Measurements from ENCODE around the gene YPEL3.

GRCh38 chr16:30115238-30115637 is 19.2 kb upstream of the YPEL3 start:
- no peak for TF ChIP-seq CTCF (IDR thresholded peaks at IDR 0.05)
- peak in 1 of 2 donors; percentile 65 for TF ChIP-seq POLR2A (IDR thresholded peaks at IDR 0.05)

Data from Peyer's patch (tissue), 4 donors.